Muscle of leg (tissue), 16 donors: ENCODE measurements around the gene STRA6. TPM values are rescaled to one million over a fixed set of nuclear protein-coding genes. Genes with fewer than 3 reads are reported as not detected.

Source experiments
- DNase-seq: peaks from one replicate; pipeline ENCODE4 v3.0.0; 2013
- H3K27ac ChIP-seq: one replicate; pipeline ENCODE4 v1.5.1; 2013; ENCODE audit warnings: mild to moderate bottlenecking, low read length, control low read depth
- H3K27me3 ChIP-seq: one replicate; pipeline ENCODE4 v1.6.1; 2013; ENCODE audit warnings: low read length; ENCODE audit not compliant: control insufficient read depth, insufficient read depth
- H3K36me3 ChIP-seq: one replicate; pipeline ENCODE4 v1.6.1; 2013; ENCODE audit warnings: low read length; ENCODE audit not compliant: control insufficient read depth, insufficient read depth
- H3K4me1 ChIP-seq: one replicate; pipeline ENCODE4 v1.6.1; 2013; ENCODE audit warnings: low read length; ENCODE audit not compliant: control insufficient read depth, insufficient read depth
- H3K4me3 ChIP-seq: one replicate; pipeline ENCODE4 v1.5.1; 2013; ENCODE audit warnings: low read length, control low read depth
- H3K9me3 ChIP-seq: replicated peaks from 2 replicates; pipeline ENCODE4 v1.6.1; 2013; ENCODE audit warnings: low read depth, low read length; ENCODE audit not compliant: control insufficient read depth
- WGBS: methylation state at CpG from one replicate; pipeline ENCODE4 v1.1.5; 2013; ENCODE audit warnings: missing lambda C conversion rate; ENCODE audit not compliant: insufficient coverage; 5-methylcytosine and 5-hydroxymethylcytosine counted together
- long read RNA-seq, 11 donors: transcript quantifications; one replicate each; lab custom pipeline, GENCODE V29; 2026
- polyA plus RNA-seq, 8 donors: library from polyadenylated mRNA; unstranded; fragments of 120-200 nt; gene quantifications; one replicate each; pipeline versions ENCODE4 v1.2.1 to v1.2.3, GENCODE V29; 2013; ENCODE audit warnings: inconsistent platforms in 1 of 8, low replicate concordance in 1 of 8; ENCODE audit not compliant: insufficient read length in 8 of 8, insufficient read depth in 1 of 8
- total RNA-seq: library from RNA; stranded (reverse); fragments of 120-200 nt; gene quantifications from one replicate; pipeline ENCODE4 v1.2.4, GENCODE V29; 2013

The STRA6 gene, protein sequence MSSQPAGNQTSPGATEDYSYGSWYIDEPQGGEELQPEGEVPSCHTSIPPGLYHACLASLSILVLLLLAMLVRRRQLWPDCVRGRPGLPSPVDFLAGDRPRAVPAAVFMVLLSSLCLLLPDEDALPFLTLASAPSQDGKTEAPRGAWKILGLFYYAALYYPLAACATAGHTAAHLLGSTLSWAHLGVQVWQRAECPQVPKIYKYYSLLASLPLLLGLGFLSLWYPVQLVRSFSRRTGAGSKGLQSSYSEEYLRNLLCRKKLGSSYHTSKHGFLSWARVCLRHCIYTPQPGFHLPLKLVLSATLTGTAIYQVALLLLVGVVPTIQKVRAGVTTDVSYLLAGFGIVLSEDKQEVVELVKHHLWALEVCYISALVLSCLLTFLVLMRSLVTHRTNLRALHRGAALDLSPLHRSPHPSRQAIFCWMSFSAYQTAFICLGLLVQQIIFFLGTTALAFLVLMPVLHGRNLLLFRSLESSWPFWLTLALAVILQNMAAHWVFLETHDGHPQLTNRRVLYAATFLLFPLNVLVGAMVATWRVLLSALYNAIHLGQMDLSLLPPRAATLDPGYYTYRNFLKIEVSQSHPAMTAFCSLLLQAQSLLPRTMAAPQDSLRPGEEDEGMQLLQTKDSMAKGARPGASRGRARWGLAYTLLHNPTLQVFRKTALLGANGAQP
- 0.40 TPM for total RNA-seq
- polyA plus RNA-seq, result 1 to 10 TPM in 5 of 8 donors, under 1 TPM in 3; 0.57 to 2.0 (median 1.2) TPM
- long read RNA-seq, donor 1, result 0 reads
- long read RNA-seq, donor 2, result 0 reads
- long read RNA-seq, donor 3, result 0 reads
- long read RNA-seq, donor 4, result 0 reads
- long read RNA-seq, donor 5, result 0 reads
- long read RNA-seq, donor 6, result 0 reads
- long read RNA-seq, donor 7, result 0 reads
- long read RNA-seq, donor 8, result 0 reads
- long read RNA-seq, donor 9, result 0 reads
- long read RNA-seq, donor 10, result 0 reads
- long read RNA-seq, donor 11, result 0 reads

DNA sequence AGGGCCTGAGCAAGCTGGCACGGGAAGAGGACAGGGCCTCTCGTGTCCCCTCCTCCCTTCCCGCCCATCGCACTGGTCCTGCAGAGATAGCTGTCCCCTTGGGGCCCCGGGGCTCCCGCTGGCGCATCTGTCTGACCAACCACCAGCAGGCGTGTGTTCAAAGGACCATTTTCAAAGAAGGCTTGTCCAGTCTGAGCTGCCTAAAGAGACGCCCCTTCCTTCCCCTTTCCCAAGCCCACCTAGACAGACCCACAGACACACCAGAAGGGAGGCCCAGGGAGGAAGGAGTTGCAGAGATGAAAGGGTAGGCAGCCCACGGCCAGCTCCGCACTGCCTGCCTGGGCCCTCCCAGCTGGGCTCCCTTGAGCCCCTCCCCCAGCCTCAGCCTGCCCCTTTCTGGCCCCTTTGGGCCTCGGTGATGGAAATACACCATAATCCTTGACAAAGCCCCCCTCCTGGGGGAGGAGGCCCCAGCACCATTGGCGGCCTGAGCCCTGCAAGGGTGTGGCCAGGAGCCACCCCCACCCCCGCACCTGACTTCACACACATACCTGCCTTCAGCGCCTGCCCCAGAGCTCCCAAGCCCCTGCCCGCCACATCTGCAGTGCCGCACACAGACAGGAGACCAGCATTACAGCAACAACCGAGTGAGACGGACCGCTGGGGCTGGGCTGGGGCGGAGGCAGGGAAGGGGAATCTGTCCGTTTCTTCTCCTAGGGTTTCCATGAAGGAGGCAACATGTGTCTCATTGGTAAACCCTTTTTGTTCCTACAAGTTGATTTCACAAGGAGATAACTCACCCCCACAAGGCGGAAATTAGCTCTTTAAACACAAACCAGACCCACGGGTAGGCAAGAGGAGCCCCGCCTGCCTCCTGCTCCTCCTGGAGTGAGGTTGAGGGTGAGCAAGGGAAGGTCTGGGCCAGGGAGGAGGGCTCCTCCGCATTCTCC lies at the start of gene STRA6:
STRA6 (minus strand) TSS at position 336 of the 950 bp plus-strand sequence. CDS start 520 bp downstream, outside the sequence.
- WGBS, result 13% methylated on average over 3 of the region's 26 CpGs
- Histone ChIP-seq H3K4me1 (peaks cover 57% of the 10 kb centered on the region), H3K9me3 (no peaks in the 10 kb centered on the region), H3K27me3 (peaks cover 2% of the 10 kb centered on the region), H3K36me3 (no peaks in the 10 kb centered on the region), H3K27ac (peak within 1 kb of the TSS; percentile 13), H3K4me3 (no peak within 1 kb of the TSS)
- DNase-seq, result no peak

DNA sequence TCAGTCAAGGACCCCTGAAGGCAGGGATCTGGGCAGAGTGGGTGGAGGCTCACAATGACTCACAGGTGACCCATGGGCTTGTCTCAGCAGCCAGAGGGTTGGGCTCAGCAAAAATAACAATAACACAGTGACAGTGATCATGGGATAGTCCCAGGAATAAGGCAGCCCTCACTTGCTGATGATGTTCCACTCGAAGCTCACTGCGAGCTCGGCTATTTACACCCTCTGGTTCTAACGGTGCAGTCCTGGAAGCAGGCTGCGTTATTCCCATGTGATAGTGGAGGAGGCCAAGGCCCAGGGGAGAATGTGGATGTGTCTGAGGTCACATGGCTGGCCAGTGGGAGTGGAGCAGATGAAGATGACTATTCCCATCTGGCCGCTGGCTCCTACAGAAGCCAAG lies 49.7 kb upstream of the STRA6 start:
- Histone ChIP-seq H3K27me3 (no peaks in the 10 kb centered on the region), H3K9me3 (no peaks in the 10 kb centered on the region), H3K4me1 (peaks cover 38% of the 10 kb centered on the region), H3K4me3 (no peak overlapping the region), H3K27ac (peak overlapping the region; percentile 20), H3K36me3 (no peaks in the 10 kb centered on the region)
- DNase-seq, result peak; percentile 23
- WGBS, result 64% methylated on average over 4 of the region's 6 CpGs

DNA sequence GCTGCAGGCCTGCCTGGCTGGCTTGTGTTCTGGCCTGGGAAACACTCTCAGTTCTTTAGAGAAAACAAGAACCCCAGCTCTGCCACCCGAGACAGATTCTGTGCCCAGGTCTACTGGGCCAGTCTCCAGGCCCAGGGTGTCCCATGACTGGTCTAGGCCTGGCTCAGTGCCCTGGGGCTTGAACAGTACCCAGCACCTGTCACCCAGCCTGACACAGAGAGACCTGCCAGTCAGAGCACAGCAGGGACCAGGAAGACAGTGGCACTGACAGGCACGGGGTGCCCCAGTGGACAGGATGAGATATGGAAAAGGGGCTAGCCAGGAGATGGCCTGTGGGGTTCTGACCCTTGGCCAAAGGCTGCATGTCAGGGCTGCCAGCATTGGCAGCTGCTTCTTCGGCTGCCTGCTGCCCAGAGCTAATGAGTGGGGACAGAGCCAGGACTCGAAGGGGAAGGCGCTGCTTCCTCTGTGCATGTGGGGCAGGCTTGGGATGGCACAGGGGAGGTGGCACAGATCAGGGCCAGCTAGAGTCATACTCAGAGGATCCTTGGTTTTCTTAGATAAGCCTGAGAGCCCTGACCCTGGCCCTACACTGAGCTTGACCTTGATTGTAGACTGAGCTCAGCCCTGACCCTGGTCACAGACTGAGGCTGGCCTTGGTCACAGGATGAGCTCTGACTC lies 48.7 kb upstream of the STRA6 start:
- H3K27ac ChIP-seq, result peak overlapping the region; percentile 78
- no peak overlapping the region for H3K4me3 ChIP-seq
- no peaks in the 10 kb centered on the region for H3K9me3 ChIP-seq
- peaks cover 38% of the 10 kb centered on the region for H3K4me1 ChIP-seq
- no peaks in the 10 kb centered on the region for H3K36me3 ChIP-seq
- no peaks in the 10 kb centered on the region for H3K27me3 ChIP-seq
- 75% methylated on average over 5 of the region's 5 CpGs for WGBS
- DNase-seq, result peak; percentile 84

DNA sequence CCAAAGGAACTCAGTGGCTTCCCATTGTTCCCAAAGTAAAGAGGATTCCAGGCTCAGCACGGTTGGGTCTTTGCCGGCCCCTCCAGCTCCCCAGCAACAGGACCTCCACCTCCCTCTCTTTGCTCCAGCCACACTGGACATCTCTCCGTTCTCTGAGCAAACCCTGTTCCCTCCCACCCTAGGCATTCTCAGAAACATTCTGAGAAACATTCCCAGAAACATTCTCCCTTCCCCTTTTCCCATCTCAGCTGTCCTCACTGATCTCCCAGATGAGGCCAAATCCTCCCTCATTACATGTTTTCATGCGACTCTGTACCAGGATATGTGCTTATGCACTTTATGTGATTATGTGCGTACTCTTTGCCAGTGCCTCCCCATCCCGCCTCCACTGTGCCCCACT lies 47.7 kb upstream of the STRA6 start:
- 61% methylated on average over 5 of the region's 6 CpGs for WGBS
- DNase-seq, result peak; percentile 63
- peaks cover 2% of the 10 kb centered on the region for H3K27me3 ChIP-seq

DNA sequence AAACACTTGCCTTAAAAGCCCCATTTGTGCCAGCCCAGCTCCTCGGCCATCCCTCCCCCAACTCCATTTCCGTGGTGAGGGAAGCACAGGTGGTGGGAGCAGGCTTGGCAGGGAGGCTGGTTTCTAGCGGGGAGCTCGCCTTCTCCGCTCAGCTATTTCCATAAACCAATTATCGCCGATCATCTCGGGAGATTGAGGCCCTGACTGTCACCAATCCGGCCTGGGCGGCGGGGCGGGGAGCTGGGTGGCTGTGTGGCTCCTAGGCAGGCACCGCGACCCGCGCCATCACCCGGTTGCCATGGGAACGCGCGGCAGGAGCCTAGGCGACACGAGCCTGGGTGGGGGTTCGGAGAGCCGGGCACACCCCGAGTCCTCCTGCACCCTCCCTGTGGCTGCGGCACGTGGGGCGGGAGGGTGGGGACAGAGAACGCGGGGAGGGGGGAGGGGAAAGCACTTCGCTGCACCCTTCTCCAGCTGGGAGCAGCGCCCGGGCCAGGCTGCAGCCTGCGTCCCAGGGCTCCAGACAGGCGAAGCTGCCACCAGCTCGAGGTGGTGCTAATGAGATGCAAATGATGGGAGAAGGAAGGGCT lies 42.9 kb upstream of the STRA6 start:
- Histone ChIP-seq H3K36me3 (no peaks in the 10 kb centered on the region), H3K27ac (no peak overlapping the region), H3K4me3 (no peak overlapping the region), H3K4me1 (peaks cover 46% of the 10 kb centered on the region), H3K9me3 (no peaks in the 10 kb centered on the region), H3K27me3 (peaks cover 2% of the 10 kb centered on the region)
- WGBS, result 4% methylated on average over 17 of the region's 36 CpGs
- DNase-seq, result peak; percentile 68

More for the DNA sequence above, 47.7 kb upstream of the STRA6 start:
- Histone ChIP-seq H3K4me1 (peaks cover 43% of the 10 kb centered on the region), H3K36me3 (no peaks in the 10 kb centered on the region), H3K27ac (peak overlapping the region; percentile 78), H3K4me3 (no peak overlapping the region), H3K9me3 (no peaks in the 10 kb centered on the region)

DNA sequence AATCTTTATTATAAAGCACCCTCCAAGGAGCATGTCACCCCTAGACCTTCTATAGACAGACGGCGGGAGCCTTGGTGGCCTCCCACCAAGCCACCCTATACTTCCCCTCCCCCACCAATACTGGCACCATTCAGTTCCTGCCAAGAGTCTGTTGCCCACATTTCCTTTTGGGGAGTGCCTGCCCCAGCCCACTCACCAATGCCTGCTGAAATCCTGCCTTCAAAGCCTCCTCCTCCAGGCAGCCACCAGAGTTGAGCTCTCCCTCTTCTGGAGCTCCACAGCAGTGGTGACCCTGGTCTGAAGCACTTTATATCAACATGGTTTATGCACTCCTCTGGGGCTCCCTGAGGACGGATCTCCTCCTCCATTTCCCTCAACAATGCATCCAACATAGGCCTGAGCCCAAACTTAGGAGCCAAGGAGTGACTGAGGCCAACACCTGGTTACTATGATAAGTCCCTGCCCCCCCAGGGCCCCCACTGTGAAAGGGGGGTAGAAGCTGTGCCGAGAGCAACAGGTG lies 42.3 kb upstream of the STRA6 start:
- DNase-seq, result no peak
- 86% methylated on average over 2 of the region's 4 CpGs for WGBS
- no peaks in the 10 kb centered on the region for H3K36me3 ChIP-seq
- no peak overlapping the region for H3K4me3 ChIP-seq
- H3K27me3 ChIP-seq, result peaks cover 2% of the 10 kb centered on the region
- peaks cover 46% of the 10 kb centered on the region for H3K4me1 ChIP-seq
- no peaks in the 10 kb centered on the region for H3K9me3 ChIP-seq
- no peak overlapping the region for H3K27ac ChIP-seq

DNA sequence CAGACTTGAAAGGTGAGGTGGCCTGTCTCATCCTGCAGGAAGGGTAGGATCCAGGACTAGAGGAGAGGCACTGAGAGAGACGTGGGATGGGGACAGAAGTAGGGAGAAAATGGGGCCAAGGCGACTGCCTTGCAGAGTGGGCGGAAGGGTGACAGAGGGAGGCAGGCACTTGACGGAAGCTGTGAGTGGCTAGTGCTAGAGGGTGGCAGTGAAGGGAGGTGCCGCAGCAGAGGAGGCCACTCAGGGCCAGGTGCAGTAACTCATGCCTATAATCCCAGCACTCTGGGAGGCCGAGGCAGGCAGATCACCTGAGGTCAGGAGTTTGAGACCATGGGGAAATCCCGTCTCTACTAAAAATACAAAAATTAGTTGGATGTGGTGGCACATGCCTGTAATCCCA lies 40.8 kb upstream of the STRA6 start:
- no peak overlapping the region for H3K4me3 ChIP-seq
- DNase-seq, result no peak
- peaks cover 2% of the 10 kb centered on the region for H3K27me3 ChIP-seq
- no peak overlapping the region for H3K27ac ChIP-seq
- peaks cover 52% of the 10 kb centered on the region for H3K4me1 ChIP-seq
- no peaks in the 10 kb centered on the region for H3K36me3 ChIP-seq
- 75% methylated on average over 6 of the region's 7 CpGs for WGBS
- H3K9me3 ChIP-seq, result no peaks in the 10 kb centered on the region

DNA sequence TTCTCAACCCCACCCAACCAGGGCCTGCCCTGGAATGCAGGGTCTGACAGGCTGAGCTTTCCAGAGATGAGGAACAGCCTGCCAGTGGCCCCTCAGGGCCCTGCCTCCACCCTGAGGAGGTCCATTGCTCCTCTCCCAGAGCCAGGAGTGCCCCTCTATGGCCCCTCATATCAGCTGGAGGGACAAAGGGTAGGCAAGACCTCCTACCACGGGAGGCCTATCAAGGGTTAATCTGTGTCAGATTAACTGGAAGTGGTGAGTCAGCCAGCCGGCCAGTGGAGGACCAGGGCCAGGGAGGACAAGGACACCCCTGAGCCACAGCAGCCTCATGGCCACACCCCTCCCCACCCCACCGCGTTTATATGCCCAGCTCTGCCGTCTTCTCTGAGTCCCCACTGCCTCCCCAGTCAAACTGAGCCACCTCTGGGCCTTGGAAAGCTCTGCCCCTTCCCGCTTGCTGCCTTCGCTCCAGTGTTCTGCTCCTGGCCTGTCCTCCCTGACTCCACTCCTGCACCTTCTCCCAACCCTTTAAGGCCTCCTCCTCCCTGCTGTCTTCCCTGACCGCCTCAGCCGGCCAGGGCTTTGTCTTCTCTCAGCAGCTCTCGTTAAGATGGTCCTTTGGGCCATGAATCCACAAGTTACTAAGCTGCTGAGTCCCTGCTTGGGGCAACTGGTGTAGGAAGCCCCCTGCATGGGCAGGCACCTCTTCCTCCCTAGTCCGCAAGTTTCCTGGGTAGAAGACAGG lies 40.0 kb upstream of the STRA6 start:
- no peaks in the 10 kb centered on the region for H3K9me3 ChIP-seq
- H3K27ac ChIP-seq, result no peak overlapping the region
- peaks cover 2% of the 10 kb centered on the region for H3K27me3 ChIP-seq
- no peak for DNase-seq
- H3K4me1 ChIP-seq, result peaks cover 52% of the 10 kb centered on the region
- H3K36me3 ChIP-seq, result no peaks in the 10 kb centered on the region
- no peak overlapping the region for H3K4me3 ChIP-seq
- WGBS, result 33% methylated on average over 9 of the region's 11 CpGs
